NCI-H2196 treated with DMSO at 0.1 percent for 48 hours (cell line): Measurements from ENCODE around the gene RAB26.
"Not testable (repeated sequence)": the region's sequence is repeated elsewhere in the genome, so short reads cannot be mapped to it uniquely, and the experiment has no call there.

ENCODE experiments used
- DNase-seq: peaks from one replicate; lab custom pipeline; 2025; ENCODE audit not compliant: unreplicated experiment; lab: John Stamatoyannopoulos, UW

The RAB26 gene

DNA sequence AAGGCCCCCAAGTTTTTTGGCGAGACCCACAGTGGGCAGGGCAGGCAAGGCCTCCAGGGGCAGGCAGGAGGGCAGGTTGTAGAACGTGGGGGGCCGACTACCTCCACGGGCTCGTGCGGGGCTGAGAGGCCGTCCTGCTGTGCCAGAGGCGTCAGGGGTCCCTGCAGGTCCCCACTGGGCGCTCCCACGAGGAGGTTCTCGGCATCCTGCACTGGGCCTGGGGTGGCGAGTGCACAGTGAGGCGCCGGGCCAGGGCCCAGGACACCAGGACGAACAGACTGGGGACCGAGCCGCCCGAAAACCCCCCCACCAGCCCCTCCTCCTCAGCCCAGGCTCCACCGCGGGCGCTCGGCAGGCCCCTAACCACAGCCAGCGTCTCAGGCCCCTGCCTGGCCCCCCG, 32.0 kb upstream of the RAB26 start:
- DNase-seq, result not testable (repeated sequence)

DNA sequence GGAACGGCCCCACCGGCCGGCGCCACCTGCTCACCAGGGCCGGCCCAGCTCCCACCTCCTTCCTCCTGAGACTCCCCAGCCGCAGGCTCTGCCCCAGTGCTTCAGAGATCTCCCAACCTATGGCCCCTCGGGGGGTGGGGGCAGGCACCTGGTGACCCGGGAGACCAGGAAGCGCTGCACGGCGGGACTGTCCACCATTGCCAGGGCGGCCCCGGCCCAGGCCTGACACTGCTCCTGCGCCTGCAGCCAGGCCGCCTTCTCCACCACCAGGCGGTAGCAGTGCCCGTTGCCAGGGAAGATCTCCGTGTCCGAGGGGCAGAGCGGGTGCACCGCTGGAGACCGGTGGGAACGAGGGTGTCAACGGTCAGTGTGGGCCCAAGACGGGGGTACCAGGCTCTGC, 31.1 kb upstream of the RAB26 start:
- not testable (repeated sequence) for DNase-seq

DNA sequence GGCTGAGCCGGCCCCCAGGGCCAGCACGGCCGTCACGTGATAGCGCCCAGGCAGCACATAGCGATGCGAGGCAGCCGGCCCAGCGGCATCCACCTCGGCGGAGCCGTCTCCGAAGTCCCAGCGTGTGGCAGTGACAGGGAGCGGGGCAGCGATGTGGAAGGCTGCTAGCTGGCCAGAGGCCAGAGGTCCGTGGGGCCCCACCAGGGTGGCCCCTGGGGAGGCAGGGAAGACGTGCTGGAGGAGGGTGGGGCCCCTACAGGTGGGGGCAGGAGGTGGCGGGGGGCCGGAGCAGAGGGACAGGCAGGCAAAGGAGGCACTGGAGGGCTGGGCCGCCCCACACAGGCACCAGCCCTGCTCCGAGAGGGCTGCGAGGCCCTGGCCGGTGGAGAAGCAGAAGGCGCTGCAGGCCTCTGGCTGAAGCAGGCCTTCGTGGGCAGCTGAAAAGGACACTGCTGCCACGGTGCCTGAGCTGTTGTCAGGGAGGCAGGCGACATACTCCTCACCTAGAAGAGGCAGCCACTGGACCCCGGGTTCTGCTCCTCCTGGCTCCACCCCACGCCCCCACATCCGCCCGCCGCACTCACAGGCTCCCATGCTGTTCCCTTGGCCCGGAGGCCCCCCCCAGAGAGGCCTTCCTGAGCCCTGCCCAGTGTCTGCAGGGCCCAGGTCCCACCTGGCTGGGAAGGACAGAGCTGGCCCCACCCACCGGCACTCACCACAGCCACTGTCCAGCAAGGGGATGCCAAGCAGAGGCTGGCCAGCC, 30.3 kb upstream of the RAB26 start:
- DNase-seq, result not testable (repeated sequence)

DNA sequence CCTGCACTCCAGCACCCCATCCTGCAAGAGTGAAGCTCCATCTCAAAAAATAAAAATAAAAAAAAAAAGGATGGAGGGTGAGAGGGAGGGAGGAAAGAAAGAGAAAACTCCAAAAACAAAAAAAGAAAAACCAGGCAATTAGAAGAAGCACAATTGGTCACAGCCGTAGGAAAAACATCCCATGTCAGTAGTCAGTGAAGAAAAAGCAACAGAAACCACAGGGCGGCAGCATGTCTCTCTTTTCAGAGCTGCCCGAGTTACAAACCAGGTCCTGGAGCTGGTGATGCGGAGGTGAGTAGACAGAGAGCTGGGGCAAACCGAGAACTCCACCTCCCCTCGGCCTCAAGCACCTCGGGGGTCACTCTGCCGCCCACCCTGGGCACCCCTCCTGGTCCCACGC, 27.1 kb upstream of the RAB26 start:
- not testable (repeated sequence) for DNase-seq

DNA sequence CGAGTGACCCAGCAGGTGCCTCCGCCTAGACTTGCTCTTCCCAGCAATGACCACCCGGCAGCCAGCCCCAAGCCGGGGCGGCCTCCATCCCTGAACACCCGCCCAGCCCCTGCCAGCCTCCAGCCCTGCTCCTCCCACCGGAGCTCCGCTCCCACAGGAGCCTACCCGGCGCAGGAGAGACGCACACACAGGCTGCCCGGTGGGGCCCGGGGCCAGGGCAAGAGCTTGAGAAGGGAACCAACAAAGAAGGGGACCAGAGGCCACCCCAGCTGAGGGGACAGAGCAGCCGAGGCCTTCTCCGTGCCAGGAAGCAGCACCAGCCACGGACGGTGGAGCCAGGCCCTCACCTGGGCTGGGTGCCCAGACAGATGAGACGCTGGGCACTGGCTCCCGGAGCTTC, 26.6 kb upstream of the RAB26 start:
- DNase-seq, result no peak

DNA sequence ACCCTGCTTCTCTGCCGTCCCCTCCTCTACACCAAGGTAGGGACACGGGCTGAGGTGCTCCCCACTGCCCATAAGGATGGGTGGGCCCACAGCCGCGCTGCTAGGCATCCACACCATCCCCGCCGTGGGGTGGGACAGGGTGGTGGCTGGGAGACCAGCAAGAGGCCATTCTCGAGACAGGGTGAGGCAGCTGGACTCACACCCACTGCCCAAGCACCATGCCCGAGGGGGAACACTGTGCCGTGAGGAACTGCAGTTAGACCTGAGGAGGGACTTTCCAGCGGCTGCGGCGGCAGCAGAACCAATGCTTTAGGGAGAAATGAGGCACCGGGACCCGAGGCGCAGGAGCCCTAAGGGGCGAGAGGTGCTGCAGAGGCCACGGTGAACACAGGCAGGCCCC, 26.0 kb upstream of the RAB26 start:
- no peak for DNase-seq

DNA sequence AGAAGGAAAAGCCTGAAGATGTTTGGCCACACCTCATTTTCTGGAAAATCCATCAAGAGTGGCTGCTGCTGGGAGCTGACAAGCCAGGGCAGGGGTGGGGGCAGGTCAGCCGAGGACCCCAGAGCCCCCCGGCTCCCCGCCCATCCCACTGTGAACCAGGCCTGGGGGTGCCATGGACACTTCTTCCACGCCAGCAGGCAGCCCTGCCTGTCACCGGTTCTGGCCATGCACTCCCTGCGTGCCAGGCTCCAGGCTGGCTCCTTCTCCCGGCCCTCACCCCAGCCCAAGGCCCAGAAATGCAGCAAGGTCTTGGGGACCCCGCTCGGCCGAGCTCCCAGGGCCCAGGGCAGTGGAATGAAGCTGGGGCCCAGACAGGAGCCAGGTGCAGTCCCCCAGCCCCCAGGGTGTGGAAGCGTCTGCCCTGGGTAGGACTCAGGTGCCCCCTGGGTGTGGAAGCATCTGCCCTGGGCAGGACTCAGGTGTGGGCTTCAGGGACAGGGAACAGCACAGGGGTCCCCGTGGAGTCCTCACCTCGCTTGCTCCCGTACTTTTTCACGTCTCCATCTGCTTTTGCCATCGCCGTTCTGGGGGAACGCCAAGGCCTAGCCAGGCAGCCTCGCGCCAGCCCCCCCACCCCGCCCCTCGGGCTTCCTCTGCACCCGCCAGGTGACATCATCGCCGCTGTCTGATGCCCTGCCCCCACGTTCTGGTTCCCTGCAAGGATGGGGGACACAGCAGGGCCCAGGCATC, 25.3 kb upstream of the RAB26 start:
- DNase-seq, result not testable (repeated sequence)

DNA sequence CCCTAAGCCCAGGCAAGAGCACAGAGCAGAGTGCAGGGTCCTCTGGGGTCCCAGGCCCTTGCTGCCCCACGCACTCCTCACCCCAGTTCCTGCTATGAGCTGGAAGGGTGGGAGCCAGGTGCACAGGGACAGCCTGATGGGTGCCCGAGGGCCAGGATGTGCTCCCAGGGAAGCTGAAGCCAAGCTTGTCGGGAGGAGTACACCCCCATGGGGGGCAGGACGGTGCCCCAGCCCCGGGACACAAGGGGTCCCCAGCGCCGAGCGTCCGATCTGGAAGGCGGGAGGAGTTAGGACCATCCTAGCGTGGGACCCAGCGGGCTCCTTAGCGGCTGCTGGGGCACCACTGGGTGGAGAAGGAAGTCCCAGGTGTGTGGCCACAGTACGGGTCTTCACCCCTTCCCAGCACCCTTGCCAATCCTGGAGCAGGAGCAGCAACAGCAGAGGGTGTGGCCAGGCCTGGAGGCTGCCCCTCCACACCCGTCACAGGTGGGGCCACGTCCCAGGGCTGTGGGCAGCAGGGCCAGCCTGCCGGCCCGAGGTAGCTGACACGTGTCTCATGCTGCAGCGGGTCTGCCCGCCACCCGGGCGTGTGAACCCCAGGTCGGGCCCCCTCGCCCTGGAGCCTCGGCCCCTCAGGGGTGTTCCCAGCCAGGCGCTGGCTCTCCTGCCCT, 24.6 kb upstream of the RAB26 start:
- DNase-seq, result not testable (repeated sequence)

DNA sequence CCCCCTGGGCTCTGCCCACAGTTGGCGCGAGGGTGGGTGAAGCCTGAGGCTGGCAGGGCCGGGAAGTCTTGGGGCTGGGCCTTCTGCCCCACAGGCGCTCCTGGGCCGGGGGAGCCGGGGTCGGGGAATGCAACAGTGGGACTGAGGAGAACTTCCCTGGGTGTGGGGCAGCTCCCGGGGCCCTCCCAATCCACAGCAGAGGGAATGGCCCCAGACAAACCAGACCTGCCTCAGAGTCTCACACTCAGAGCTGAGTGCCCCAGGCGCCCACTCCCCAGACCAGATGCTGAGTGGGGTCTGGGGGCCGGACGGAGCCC, 24.1 kb upstream of the RAB26 start:
- not testable (repeated sequence) for DNase-seq

DNA sequence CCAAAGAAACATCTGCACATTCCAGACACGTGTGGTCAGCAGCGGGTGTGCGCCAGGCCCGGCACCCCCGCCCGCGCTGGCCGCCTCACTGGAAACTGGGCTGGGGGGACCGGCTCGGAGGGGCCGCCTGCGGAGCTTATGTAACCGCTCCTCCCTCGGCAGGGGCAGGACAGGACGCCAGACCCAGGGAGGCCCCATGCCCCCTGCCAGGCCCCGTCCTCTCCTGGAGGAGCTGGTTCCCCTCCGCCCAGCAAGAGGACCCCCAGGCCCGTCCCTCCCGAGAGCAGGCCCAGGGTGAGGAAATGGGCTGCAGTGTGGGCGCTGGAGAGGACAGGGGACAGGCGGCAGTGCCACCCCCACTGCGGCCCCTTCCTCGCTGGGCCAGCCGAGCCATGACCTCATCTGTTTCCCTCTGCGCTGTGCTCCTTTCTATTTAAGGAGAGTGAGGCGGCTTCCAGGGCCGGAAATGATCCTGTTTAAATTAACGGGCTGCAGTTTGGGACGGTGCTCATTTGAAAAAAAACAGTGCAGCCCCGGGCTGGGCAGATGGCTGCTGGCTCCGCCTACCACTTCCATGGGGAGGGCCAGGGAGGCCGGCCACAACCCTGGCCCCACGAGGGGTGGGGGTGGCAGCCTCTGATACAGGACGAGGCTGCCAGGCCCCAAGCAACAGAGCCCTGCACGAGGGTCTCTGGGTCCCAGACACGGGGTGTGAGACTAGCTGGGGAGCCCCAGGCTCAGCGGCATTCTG, 23.6 kb upstream of the RAB26 start:
- DNase-seq, result peak; percentile 9

DNA sequence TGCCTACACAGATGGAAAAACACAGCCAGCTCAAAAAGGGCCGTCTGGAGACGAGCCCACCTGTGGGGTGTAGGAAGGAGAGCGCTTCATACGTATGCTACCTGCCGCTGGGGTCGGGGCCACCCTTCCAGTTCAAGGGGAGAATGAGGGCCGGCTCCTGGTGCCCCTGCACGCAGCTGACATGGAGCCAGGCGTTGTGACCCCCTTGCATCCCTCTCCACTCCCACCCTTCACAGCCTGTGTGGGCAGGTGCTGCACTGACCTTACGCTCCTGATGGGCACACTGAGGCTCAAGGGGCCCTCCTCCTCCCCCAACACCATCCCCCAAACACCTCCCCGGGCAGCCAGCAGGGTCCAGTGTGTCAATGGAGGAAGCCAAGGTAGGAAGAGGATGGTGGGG, 22.8 kb upstream of the RAB26 start:
- not testable (repeated sequence) for DNase-seq

DNA sequence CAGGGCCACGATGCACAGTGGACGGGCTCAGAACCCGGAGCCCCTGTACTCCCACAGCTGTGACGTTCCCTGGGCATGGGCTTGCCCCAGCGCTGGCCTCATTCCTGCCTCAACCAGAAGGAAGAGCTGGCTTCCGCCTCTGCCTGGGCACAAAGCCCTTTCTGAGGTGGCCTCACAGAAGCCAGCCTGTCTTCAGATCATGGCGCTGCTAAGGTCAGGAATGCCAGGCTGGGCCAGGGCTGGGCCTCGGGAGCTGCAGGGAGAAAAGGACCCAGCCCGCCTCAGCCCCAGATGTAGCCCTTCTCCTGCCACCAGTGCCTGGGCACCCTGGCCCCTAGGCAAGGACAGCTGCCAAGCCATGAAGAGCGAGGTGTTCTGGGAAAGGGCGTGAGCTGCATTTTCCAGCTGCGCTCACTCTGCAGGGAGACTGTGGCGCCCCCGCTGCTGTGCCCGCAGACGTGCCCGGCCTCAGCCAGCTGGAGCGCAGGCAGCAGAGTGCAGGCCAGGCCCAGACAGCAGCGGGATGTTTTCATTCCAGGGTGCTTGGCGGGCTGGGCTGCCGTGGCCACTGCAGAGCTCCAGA, 22.2 kb upstream of the RAB26 start:
- not testable (repeated sequence) for DNase-seq

DNA sequence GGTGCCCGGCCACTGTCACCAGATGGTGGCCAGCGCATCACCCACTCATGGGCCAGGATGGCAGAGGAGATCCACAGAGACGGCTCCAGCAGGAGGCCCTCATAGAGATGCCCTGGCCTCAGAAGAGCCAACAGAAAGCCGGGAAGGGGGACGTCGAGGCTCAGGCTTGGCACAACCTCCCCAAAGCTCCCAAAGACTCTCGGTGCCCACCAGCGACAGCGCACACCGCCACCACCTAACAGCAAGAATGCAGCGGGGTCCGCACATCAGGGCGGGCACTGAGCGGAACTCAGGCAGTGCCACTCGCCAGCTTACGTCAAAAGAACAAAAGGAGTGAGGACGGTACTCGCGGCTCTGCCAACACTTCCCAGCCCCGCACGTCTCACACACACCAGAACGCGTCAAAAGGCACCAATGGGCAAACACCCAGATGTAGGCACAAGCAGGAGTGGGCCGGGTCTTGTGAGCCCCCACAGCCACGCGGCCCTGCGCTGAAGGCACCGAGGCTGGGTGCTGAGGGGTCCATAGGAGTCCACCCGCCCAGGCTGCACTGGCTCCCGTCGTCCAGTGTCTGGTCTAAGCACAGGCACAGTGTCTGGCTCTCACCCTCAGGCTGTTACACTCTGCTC, 21.4 kb upstream of the RAB26 start:
- DNase-seq, result not testable (repeated sequence)

DNA sequence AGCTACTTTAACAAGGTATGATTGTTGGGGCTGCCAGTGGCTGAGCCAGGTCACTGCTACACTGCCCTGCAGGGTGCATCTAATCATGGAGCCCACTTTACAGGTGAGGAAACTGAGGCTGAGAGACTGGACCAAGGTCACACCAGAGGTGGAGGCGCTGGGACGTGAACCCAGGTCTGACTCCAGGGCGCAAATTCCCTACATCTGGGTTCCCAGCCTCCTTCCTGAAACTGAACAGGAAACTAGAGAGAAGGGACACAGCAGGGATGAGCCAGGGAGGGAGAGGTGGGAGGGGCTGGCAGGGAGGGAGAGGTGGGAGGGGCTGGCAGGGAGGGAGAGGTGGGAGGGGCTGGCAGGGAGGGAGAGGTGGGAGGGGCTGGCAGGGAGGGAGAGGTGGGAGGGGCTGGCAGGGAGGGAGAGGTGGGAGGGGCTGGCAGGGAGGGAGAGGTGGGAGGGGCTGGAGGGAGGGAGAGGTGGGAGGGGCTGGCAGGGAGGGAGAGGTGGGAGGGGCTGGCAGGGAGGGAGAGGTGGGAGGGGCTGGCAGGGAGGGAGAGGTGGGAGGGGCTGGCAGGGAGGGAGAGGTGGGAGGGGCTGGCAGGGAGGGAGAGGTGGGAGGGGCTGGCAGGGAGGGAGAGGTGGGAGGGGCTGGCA, 20.7 kb upstream of the RAB26 start:
- DNase-seq, result not testable (repeated sequence)

DNA sequence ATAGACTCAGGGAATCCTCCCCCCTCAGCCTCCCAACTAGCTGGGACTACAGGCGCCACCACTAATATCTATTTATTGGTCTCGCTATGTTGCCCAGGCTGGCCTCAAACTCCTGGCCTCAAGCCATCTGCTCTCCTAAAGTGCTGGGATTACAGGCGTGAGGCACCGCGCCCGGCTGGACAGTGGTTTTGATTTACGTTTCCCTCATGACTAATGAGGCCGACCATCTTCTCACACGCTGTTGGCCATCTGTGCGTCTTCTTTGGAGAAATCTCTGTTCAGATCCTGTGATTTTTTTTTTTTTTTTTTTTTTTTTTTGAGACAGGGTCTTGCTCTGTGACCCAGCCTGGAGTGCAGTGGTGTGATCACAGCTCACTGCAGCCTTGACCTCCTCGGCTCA, 19.2 kb upstream of the RAB26 start:
- DNase-seq, result not testable (repeated sequence)

DNA sequence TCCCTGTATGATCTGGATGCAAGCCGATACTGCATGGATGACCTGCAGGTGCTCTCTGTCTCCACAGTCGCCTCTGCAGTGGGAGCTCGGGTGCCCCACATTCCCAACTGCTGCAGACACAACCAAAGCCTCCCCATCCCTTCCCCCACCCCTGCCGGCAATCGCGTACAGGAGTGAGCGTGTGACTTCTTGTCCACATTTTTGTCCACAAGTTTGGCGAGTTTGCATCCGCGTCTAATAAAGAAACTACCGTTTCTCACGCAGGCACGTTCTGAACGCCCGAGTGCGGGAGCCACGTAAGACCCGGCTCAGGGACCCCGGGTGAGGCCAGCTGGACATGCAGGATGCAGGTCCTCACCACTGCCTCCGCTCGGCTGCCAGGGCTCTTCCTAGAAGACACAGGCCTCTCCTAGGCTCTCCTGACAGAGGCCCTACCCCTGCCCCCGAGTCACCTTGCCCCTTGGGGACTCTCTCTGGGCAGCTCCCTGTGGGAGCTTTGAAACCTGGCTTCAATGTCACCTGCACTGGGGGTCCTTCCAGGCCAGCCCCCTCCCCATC, 18.5 kb upstream of the RAB26 start:
- not testable (repeated sequence) for DNase-seq

DNA sequence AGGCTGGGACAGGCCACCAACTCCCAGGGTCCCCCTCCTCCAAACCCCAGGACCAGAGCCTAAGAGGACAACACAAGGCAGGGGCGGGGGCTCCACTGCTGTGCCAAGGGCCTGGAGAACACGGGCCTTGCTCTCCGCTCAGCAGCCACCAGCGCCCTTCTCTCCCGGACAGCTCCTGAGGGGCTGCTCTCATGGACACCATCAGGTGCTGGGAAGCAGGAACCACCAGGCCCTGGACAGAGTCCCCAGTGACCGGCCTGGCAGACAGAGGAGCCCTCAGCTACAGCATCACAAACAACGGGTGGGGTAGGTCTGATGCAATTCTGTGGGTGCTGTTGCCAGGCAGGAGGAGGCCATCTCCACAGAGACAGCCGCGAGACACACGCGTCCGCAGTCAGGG, 14.6 kb upstream of the RAB26 start:
- DNase-seq, result not testable (repeated sequence)

DNA sequence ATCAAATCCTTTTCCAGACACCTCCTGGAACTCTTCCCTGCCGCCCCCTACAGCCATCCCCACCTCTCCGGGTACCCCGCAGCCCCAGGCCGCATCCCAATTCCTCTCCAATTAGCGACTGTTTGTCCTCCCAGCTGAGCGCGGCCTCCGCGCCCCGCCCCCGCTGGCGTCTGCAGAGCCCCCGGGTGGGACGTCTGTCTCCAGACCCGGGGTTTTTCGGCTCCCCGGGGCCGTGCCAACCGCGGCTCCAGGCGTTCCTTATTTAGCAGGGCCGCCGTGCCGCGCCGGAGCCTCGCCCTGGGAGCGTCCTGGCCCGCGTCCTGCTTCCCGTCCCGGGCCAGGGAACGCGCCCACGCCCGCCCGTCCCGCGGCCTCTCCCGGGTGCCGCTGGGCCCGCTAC, 13.4 kb upstream of the RAB26 start:
- DNase-seq, result not testable (repeated sequence)

DNA sequence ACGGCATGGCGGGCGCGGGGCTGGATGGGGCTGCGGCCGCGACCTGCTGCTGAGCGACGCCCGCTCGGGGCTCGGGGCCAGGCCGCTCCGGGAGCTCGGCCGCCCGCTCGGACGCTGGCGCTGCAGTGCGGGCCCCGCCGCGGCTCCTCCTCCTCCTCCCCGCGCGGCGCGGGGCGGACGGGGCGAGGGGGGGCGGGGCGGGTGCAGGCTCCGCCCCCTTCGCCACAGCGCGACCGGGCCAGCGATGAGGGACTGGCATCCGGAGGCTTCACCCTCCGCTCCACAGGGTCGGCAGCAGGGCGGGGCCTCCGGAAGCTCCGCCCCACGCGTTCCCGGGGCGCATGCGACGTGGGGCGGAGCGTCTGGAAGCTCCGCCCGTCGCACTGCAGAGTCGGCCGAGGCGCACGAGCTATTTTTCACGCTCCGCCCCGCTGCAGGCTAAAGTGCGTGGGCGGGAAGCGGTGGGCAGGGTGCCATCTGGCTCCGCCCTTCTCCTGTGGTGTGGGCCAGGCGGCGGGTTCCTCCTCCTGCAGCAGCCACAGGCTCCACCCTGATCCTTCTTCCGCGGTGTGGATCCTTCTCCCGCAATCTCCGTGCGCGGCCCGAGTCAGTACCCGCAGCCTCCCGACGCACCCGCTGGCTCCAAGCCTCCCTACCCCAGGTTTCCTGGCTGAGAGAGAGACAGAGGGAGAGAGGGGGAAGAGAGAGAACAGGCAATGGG, 12.5 kb upstream of the RAB26 start, which contains the start of gene PKD1:
TSS of gene PKD1 (minus strand) at position 129 of the 721 bp plus-strand sequence. CDS start 209 bp downstream, outside the sequence.
- peak; percentile 69 for DNase-seq
